Articular chondrocyte of knee joint (primary cell): ENCODE results near the gene MTIF3. TPM values are rescaled to one million over a fixed set of nuclear protein-coding genes. Genes with fewer than 3 reads are reported as not detected.

Experiments used
- small RNA-seq: library from RNA; depleted of rRNA; stranded (forward); fragments of <200 nt; gene quantifications from one replicate; pipeline ENCODE3, GENCODE V24; 2012
- total RNA-seq: library from RNA; depleted of rRNA; stranded (reverse); fragments of >200 nt; gene quantifications from 2 replicates; pipeline ENCODE4 v1.2.3, GENCODE V29; 2012

The MTIF3 gene
- 52.1 and 52.9 TPM in 2 replicates for total RNA-seq

GRCh38 chr13:27449936-27450828 lies at the start of gene MTIF3:
Gene MTIF3, minus strand, starts transcription at chr13:27450564. Its CDS starts 10,116 bp downstream, at chr13:27440448.

GRCh38 chr13:27424246-27425157 lies 25.9 kb downstream of the MTIF3 start, which contains the start of gene GTF3A:
Gene GTF3A, plus strand, starts transcription at chr13:27424619.

Small RNA genes lying within 50 kb of the gene (small RNA-seq; reads per million reads assigned to genes)
- not detected for gene RNU6-63P
- gene RNY1P1: not detected

Other genes starting within 250 kb of the MTIF3 start
- gene RPL21, start 199.0 kb downstream of the MTIF3 start, total RNA-seq: 863 and 864 TPM in 2 replicates
- gene RASL11A, start 179.7 kb downstream of the MTIF3 start, total RNA-seq: 14.2 and 17.6 TPM in 2 replicates
- gene GTF3A, start 25.9 kb downstream of the MTIF3 start, total RNA-seq: 124 and 146 TPM in 2 replicates
- 10.1 and 11.9 TPM in 2 replicates for gene LNX2, start 170.0 kb upstream of the MTIF3 start, total RNA-seq
- 87.0 and 92.3 TPM in 2 replicates for gene POLR1D, start 171.3 kb upstream of the MTIF3 start, total RNA-seq